ENCODE data around the gene TMEM165.

Gene TMEM165

GRCh38 chr4:55435141-55435841, 39.5 kb downstream of the TMEM165 start:
- DNase-seq (ENCODE audit: low read depth) = no peak
- in situ Hi-C loops (cut with HindIII; ENCODE audit: low sequenced_read_pairs) = no loop called here
- TF ChIP-seq CTCF (IDR thresholded peaks at IDR 0.05; ENCODE audit: low read depth, low read length, missing control alignments) = peak; percentile 19
- no peak overlapping the region for H3K4me3 ChIP-seq (ENCODE audit: low read depth, low read length)

- TF ChIP-seq CTCF (IDR thresholded peaks at IDR 0.05; ENCODE audit: low read depth, low read length, missing control alignments) = no peak
- H3K4me3 ChIP-seq (ENCODE audit: low read depth, low read length) = no peak overlapping the region
- no peak for DNase-seq (ENCODE audit: low read depth)
- in situ Hi-C loops (cut with HindIII; ENCODE audit: low sequenced_read_pairs) = no loop called here
Observed at GRCh38 chr4:55437356-55437796, 41.6 kb downstream of the TMEM165 start.

- no peak for DNase-seq (ENCODE audit: low read depth)
- no peak overlapping the region for H3K4me3 ChIP-seq (ENCODE audit: low read depth, low read length)
- in situ Hi-C loops (cut with HindIII; ENCODE audit: low sequenced_read_pairs) = no loop called here
- TF ChIP-seq CTCF (IDR thresholded peaks at IDR 0.05; ENCODE audit: low read depth, low read length, missing control alignments) = no peak
Observed at GRCh38 chr4:55437823-55438222, 42.1 kb downstream of the TMEM165 start.

GRCh38 chr4:55438314-55438713, 42.6 kb downstream of the TMEM165 start:
- no peak for DNase-seq (ENCODE audit: low read depth)
- no peak overlapping the region for H3K4me3 ChIP-seq (ENCODE audit: low read depth, low read length)
- in situ Hi-C loops (cut with HindIII; ENCODE audit: low sequenced_read_pairs) = no loop called here
- TF ChIP-seq CTCF (IDR thresholded peaks at IDR 0.05; ENCODE audit: low read depth, low read length, missing control alignments) = no peak

GRCh38 chr4:55439023-55439422, 43.3 kb downstream of the TMEM165 start:
- H3K4me3 ChIP-seq (ENCODE audit: low read depth, low read length) = no peak overlapping the region
- no peak for DNase-seq (ENCODE audit: low read depth)
- in situ Hi-C loops (cut with HindIII; ENCODE audit: low sequenced_read_pairs) = no loop called here
- no peak for TF ChIP-seq CTCF (IDR thresholded peaks at IDR 0.05; ENCODE audit: low read depth, low read length, missing control alignments)

GRCh38 chr4:55440786-55441185, 45.0 kb downstream of the TMEM165 start:
- no peak overlapping the region for H3K4me3 ChIP-seq (ENCODE audit: low read depth, low read length)
- DNase-seq (ENCODE audit: low read depth) = no peak
- in situ Hi-C loops (cut with HindIII; ENCODE audit: low sequenced_read_pairs) = no loop called here
- TF ChIP-seq CTCF (IDR thresholded peaks at IDR 0.05; ENCODE audit: low read depth, low read length, missing control alignments) = no peak

Data from astrocyte of the cerebellum (primary cell).